GM19452 (cell line): Measurements from ENCODE around the gene TM9SF4.
"Not testable (repeated sequence)": the region's sequence is repeated elsewhere in the genome, so short reads cannot be mapped to it uniquely, and the experiment has no call there.

Source experiments
- ATAC-seq: cut with Tn5 transposase; IDR thresholded peaks from one replicate; pipeline ENCODE4 v1.9.1; 2021; ENCODE audit not compliant: unreplicated experiment

Gene TM9SF4

GRCh38 chr20:32091888-32092346, 17.6 kb upstream of the TM9SF4 start:
- ATAC-seq: no peak

GRCh38 chr20:32098786-32099185, 10.7 kb upstream of the TM9SF4 start:
- ATAC-seq: no peak

GRCh38 chr20:32108814-32109391, 611 bp upstream of the TM9SF4 start:
- ATAC-seq: no peak

- ATAC-seq: no peak
These were observed 725 bp downstream of the TM9SF4 start for GRCh38 chr20:32110173-32110704.

- ATAC-seq: no peak
These were observed 1.2 kb downstream of the TM9SF4 start for GRCh38 chr20:32110727-32111126.

GRCh38 chr20:32111156-32111686, 1.7 kb downstream of the TM9SF4 start:
- no peak for ATAC-seq

GRCh38 chr20:32111753-32112152, 2.2 kb downstream of the TM9SF4 start:
- no peak for ATAC-seq

- ATAC-seq: no peak
These were observed 3.3 kb downstream of the TM9SF4 start for GRCh38 chr20:32112841-32113240.

GRCh38 chr20:32113591-32114260, 4.2 kb downstream of the TM9SF4 start:
- no peak for ATAC-seq

- ATAC-seq: no peak
These were observed 4.9 kb downstream of the TM9SF4 start for GRCh38 chr20:32114305-32114960.

GRCh38 chr20:32115211-32115767, 5.8 kb downstream of the TM9SF4 start:
- ATAC-seq: no peak

GRCh38 chr20:32116079-32116521, 6.6 kb downstream of the TM9SF4 start:
- ATAC-seq: no peak

GRCh38 chr20:32116796-32117195, 7.3 kb downstream of the TM9SF4 start:
- not testable (repeated sequence) for ATAC-seq

- not testable (repeated sequence) for ATAC-seq
These were observed 8.9 kb downstream of the TM9SF4 start for GRCh38 chr20:32118427-32118826.

- ATAC-seq: no peak
These were observed 10.2 kb downstream of the TM9SF4 start for GRCh38 chr20:32119734-32120133.

GRCh38 chr20:32121908-32122307, 12.4 kb downstream of the TM9SF4 start:
- ATAC-seq: not testable (repeated sequence)

GRCh38 chr20:32123088-32123487, 13.6 kb downstream of the TM9SF4 start:
- no peak for ATAC-seq

GRCh38 chr20:32124916-32125454, 15.5 kb downstream of the TM9SF4 start:
- no peak for ATAC-seq

GRCh38 chr20:32125506-32125905, 16.0 kb downstream of the TM9SF4 start:
- ATAC-seq: no peak

GRCh38 chr20:32126919-32127318, 17.4 kb downstream of the TM9SF4 start:
- ATAC-seq: no peak

GRCh38 chr20:32127347-32127746, 17.8 kb downstream of the TM9SF4 start:
- no peak for ATAC-seq
